ENCODE data around the gene USB1. TPM values are rescaled to one million over a fixed set of nuclear protein-coding genes. Genes with fewer than 3 reads are reported as not detected.

Gene USB1
- total RNA-seq, 1 experiment from 2014 or later, result 18.7 TPM

DNA sequence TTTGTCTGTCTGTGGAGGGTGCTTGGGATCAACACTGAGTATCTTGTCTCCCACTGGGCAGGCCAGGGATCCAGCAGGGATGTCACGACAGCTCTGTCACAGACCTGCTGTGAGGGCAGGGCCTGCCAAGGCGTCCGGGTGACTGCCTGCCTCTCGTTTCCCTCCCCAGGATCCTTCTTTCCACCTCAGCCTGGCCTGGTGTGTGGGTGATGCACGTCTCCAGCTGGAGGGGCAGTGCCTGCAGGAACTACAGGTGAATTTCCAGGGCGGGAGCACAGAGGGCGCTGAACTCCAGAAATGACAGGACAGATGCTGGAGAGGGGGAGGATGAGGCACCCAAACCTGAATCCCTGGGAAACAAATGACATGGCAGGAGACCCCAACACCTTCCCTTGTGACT is 17.6 kb downstream of the USB1 start:
- H3K4me2 ChIP-seq (ENCODE audit: low read length), result no peak overlapping the region
- H3K4me1 ChIP-seq (ENCODE audit: insufficient read depth, low read length), result peaks cover 20% of the 10 kb centered on the region
- CTCF ChIA-PET, result no interaction called here
- no peaks in the 10 kb centered on the region for H3K9me3 ChIP-seq (ENCODE audit: low read length)
- H3K79me2 ChIP-seq (ENCODE audit: low read length), result no peaks in the 10 kb centered on the region
- ATAC-seq (no peak), DNase-seq (no peak)
- no peaks in the 10 kb centered on the region for H3F3A ChIP-seq (ENCODE audit: low read length, unreplicated experiment)
- POLR2A ChIA-PET (ENCODE audit: unreplicated experiment), result no interaction called here
- no peaks in the 10 kb centered on the region; the same call in 1 of the 2 replicates for H3K36me3 ChIP-seq (ENCODE audit: low read depth, low read length)
- H4K20me1 ChIP-seq (ENCODE audit: low read length), result no peaks in the 10 kb centered on the region
- no peak overlapping the region for H2AFZ ChIP-seq (ENCODE audit: low read length)
- no peak overlapping the region for H3K9ac ChIP-seq (ENCODE audit: low read length)
- no peaks in the 10 kb centered on the region for H3K9me2 ChIP-seq (replicated peaks; ENCODE audit: low read length)
- H3K27me3 ChIP-seq (ENCODE audit: low read length), result no peaks in the 10 kb centered on the region
- H3K27ac ChIP-seq (ENCODE audit: low read length), result no peak overlapping the region
- H3K4me3 ChIP-seq (ENCODE audit: low read length), result no peak overlapping the region
- TF ChIP-seq EZH2 (IDR thresholded peaks at IDR 0.05; ENCODE audit: low read length, unreplicated experiment) (no peak), EZH2phosphoT487 (IDR thresholded peaks at IDR 0.05; ENCODE audit: borderline replicate concordance, low read length) (no peak)
- TF ChIP-seq, protein P1, sequence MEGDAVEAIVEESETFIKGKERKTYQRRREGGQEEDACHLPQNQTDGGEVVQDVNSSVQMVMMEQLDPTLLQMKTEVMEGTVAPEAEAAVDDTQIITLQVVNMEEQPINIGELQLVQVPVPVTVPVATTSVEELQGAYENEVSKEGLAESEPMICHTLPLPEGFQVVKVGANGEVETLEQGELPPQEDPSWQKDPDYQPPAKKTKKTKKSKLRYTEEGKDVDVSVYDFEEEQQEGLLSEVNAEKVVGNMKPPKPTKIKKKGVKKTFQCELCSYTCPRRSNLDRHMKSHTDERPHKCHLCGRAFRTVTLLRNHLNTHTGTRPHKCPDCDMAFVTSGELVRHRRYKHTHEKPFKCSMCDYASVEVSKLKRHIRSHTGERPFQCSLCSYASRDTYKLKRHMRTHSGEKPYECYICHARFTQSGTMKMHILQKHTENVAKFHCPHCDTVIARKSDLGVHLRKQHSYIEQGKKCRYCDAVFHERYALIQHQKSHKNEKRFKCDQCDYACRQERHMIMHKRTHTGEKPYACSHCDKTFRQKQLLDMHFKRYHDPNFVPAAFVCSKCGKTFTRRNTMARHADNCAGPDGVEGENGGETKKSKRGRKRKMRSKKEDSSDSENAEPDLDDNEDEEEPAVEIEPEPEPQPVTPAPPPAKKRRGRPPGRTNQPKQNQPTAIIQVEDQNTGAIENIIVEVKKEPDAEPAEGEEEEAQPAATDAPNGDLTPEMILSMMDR (conservative IDR thresholded peaks at IDR 0.05; ENCODE audit: low read depth, low read length), result no peak
- intact Hi-C loops (cut with micrococcal nuclease), result no loop called here
- no TSS peak for BruUV-seq (replicated peaks)

DNA sequence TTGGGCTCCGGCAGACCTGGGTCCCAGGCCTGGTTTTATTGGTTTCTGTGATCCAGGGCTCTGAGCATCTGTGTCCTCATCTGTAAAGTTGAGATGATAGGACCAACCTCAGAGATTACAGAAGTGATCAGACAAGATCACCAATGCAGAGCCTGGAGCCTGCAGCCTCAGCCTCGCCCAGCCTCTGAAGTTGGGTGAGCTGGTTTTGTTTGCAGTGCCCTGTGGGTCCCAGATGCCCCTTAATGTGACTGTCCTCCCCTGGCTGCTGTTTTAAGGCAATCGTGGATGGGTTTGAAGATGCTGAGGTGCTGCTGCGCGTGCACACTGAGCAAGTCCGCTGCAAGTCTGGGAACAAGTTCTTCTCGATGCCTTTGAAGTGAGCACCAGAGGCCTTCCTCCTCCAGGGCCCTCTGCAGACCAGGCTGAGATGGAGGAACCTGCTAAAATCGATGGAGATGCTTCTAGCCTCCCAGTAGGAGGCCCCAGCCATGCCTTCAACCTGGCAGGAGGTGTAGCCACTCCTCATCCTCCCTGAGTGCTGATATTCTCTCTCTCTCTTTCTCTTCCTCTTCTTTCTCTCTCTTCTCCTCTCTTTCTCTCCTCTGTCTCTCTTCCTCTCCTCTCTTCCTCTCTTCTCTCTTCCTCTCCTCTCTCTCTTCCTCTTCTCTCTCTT is 18.8 kb downstream of the USB1 start:
- H3K4me1 ChIP-seq (ENCODE audit: insufficient read depth, low read length), result peaks cover 22% of the 10 kb centered on the region
- no peaks in the 10 kb centered on the region for H3K27me3 ChIP-seq (ENCODE audit: low read length)
- H3K4me3 ChIP-seq (ENCODE audit: low read length), result no peak overlapping the region
- CTCF ChIA-PET, result interaction anchor here (0.6 kb wide), 1 partner anchor 309 kb away, joined by 3 read pairs; no protein-coding TSS in a partner anchor
- no peak for DNase-seq
- no peaks in the 10 kb centered on the region; the same call in 1 of the 2 replicates for H3K36me3 ChIP-seq (ENCODE audit: low read depth, low read length)
- POLR2A ChIA-PET (ENCODE audit: unreplicated experiment), result no interaction called here
- no peak overlapping the region for H3K27ac ChIP-seq (ENCODE audit: low read length)
- H3F3A ChIP-seq (ENCODE audit: low read length, unreplicated experiment), result no peaks in the 10 kb centered on the region
- H3K79me2 ChIP-seq (ENCODE audit: low read length), result no peaks in the 10 kb centered on the region
- no peaks in the 10 kb centered on the region for H3K9me3 ChIP-seq (ENCODE audit: low read length)
- H3K4me2 ChIP-seq (ENCODE audit: low read length), result no peak overlapping the region
- H2AFZ ChIP-seq (ENCODE audit: low read length), result no peak overlapping the region
- no peaks in the 10 kb centered on the region for H3K9me2 ChIP-seq (replicated peaks; ENCODE audit: low read length)
- BruUV-seq (replicated peaks), result no TSS peak
- TF ChIP-seq, protein P1 (conservative IDR thresholded peaks at IDR 0.05; ENCODE audit: low read depth, low read length), result no peak
- TF ChIP-seq EZH2 (IDR thresholded peaks at IDR 0.05; ENCODE audit: low read length, unreplicated experiment) (no peak), EZH2phosphoT487 (IDR thresholded peaks at IDR 0.05; ENCODE audit: borderline replicate concordance, low read length) (no peak)
- no peak overlapping the region for H3K9ac ChIP-seq (ENCODE audit: low read length)
- ATAC-seq, result no peak
- no peaks in the 10 kb centered on the region for H4K20me1 ChIP-seq (ENCODE audit: low read length)
- intact Hi-C loops (cut with micrococcal nuclease), result loop anchor here (2.0 to 10.0 kb wide), 2 partner anchors 103 to 285 kb away; no protein-coding TSS in a partner anchor
